ENCODE measurements around the gene MOV10L1. TPM values are rescaled to one million over a fixed set of nuclear protein-coding genes. Genes with fewer than 3 reads are reported as not detected.

MOV10L1 gene
- total RNA-seq, 2 donors from 2014 or later, result 0.27 to 0.50 TPM

DNA sequence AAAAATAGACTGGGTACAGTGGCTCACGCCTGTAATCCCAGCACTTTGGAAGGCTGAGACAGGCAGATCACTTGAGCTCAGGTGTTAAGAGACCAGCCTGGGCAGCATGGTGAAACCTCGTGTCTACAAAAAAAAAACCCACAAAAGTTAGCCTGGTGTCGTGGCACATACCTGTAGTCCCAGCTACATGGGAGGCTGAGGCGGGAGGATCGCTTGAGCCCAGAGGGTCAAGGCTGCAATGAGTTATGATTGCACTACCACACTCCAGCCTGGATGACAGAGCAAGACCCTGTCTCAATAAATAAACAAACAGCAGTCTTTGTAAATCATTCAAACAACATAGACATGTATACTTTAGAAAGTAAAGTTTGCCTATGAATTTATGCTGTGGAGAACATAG, 2.5 kb downstream of the MOV10L1 start:
- TF ChIP-seq, protein P1, sequence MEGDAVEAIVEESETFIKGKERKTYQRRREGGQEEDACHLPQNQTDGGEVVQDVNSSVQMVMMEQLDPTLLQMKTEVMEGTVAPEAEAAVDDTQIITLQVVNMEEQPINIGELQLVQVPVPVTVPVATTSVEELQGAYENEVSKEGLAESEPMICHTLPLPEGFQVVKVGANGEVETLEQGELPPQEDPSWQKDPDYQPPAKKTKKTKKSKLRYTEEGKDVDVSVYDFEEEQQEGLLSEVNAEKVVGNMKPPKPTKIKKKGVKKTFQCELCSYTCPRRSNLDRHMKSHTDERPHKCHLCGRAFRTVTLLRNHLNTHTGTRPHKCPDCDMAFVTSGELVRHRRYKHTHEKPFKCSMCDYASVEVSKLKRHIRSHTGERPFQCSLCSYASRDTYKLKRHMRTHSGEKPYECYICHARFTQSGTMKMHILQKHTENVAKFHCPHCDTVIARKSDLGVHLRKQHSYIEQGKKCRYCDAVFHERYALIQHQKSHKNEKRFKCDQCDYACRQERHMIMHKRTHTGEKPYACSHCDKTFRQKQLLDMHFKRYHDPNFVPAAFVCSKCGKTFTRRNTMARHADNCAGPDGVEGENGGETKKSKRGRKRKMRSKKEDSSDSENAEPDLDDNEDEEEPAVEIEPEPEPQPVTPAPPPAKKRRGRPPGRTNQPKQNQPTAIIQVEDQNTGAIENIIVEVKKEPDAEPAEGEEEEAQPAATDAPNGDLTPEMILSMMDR (IDR thresholded peaks at IDR 0.05), result no peak
- no peaks in the 10 kb centered on the region for H3K9me3 ChIP-seq
- intact Hi-C loops (cut with DNase I), result no loop called here
- H3K27me3 ChIP-seq, result no peaks in the 10 kb centered on the region
- DNase-seq, result no peak
- no peaks in the 10 kb centered on the region for H3K4me1 ChIP-seq
- H3K4me3 ChIP-seq, result no peak overlapping the region
- H3K36me3 ChIP-seq, result no peaks in the 10 kb centered on the region
- no peak overlapping the region for H3K9ac ChIP-seq (ENCODE audit: low read depth in 2 of 2, low read length in 2 of 2)
- H3K27ac ChIP-seq, result no peak overlapping the region

DNA sequence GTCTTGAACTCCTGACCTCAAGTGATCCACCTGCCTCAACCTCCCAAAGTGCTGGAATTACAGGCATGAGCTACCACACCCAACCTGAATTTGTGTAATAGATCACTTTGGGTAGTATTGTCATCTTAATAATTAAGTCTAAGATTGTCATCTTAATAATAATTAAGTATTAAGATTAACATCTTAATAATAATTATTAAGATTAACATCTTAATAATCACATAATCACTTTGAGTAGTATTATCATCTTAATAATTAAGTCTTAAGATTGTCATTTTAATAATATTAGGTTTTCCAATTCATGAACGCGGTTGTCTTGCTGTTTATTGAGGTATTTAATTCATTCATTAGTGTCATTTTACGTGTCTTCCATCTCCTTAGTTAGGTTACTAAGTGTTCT, 8.2 kb downstream of the MOV10L1 start:
- Histone ChIP-seq H3K27me3 (no peaks in the 10 kb centered on the region), H3K27ac (no peak overlapping the region), H3K9me3 (no peaks in the 10 kb centered on the region), H3K4me1 (no peaks in the 10 kb centered on the region), H3K36me3 (no peaks in the 10 kb centered on the region), H3K9ac (ENCODE audit: low read depth in 2 of 2, low read length in 2 of 2) (no peak overlapping the region), H3K4me3 (no peak overlapping the region)
- TF ChIP-seq, protein P1 (IDR thresholded peaks at IDR 0.05), result no peak
- no peak for DNase-seq
- intact Hi-C loops (cut with DNase I), result no loop called here

DNA sequence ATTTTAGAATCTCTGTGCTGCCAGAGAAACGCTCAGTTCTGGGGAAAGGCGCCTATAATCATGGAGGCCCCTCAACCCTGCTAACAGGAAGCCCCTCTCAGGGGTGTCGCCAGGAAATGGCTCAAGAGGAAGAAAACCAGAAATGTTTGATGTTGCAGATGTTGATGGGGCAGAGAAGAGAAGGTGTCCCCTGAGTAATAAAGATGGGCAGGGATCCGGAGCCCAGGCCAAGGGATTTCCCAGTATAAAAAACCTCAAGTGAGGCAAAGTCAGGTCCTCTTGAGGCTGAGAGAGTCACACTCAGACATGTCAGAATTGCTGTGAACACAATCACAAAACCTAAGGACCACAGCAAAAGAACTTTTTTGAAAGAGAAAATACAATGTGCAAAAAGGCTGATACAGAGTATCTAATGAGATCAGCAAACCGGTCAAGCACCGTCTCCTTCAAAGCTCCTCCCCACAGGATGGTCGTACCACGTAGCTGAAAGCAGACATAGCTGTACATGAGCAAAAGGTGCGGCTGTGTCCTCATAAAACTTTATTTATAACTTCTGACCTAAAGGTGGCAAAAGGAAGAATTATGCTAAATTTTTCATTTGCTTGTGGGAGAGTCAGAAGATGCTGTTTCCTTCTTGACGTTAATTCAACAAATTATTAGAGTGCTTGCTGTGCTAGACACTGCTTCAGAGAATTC, 12.2 kb downstream of the MOV10L1 start:
- H3K27ac ChIP-seq, result no peak overlapping the region
- TF ChIP-seq, protein P1 (IDR thresholded peaks at IDR 0.05), result no peak
- no peaks in the 10 kb centered on the region for H3K27me3 ChIP-seq
- no peak overlapping the region for H3K4me3 ChIP-seq
- no peak overlapping the region for H3K9ac ChIP-seq (ENCODE audit: low read depth in 2 of 2, low read length in 2 of 2)
- no peaks in the 10 kb centered on the region for H3K36me3 ChIP-seq
- H3K9me3 ChIP-seq, result no peaks in the 10 kb centered on the region
- no peak for DNase-seq
- intact Hi-C loops (cut with DNase I), result no loop called here
- no peaks in the 10 kb centered on the region for H3K4me1 ChIP-seq

DNA sequence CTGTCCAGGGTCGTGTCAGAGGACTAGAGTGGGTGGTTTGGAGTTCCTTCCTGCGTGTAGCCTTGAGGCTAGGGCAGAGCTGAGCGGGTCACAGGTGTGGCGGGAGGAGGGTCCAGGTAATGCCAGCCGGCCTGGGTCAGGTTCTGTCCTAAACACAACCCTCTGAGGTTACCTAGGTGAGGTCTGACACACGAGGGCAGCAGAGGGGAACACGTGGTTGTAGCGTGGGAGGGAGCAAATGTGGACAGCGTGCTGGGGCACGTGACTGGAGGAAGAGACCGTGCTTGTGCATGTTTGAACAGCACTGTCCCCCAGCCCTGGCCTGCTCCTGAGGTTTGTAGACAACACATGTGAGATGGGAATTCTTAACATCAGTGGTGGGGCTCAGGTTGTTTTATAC, 13.1 kb downstream of the MOV10L1 start:
- no peaks in the 10 kb centered on the region for H3K4me1 ChIP-seq
- H3K36me3 ChIP-seq, result no peaks in the 10 kb centered on the region
- H3K27ac ChIP-seq, result no peak overlapping the region
- TF ChIP-seq, protein P1 (IDR thresholded peaks at IDR 0.05), result no peak
- no peak overlapping the region for H3K4me3 ChIP-seq
- H3K27me3 ChIP-seq, result no peaks in the 10 kb centered on the region
- no peaks in the 10 kb centered on the region for H3K9me3 ChIP-seq
- DNase-seq, result no peak
- intact Hi-C loops (cut with DNase I), result no loop called here
- H3K9ac ChIP-seq (ENCODE audit: low read depth in 2 of 2, low read length in 2 of 2), result no peak overlapping the region

DNA sequence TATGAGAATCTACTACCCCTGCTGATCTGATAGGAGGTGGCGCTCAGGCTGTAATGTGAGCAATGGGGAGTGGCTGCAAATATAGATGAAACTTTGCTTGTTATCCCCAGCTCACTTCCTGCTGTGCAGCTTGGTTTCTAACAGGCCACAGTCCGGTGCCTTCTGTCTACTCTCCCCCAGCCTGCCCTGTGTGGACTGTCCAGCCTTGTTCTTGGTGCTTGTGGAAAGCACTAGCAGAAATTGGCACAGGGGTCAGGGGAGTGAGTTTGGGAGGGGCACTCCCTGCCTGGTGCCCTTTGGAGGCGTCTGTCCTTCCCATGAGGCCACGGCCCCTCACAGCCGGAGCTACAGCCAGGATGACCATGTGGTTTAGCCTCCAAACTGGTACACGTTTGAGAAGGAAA, 14.3 kb downstream of the MOV10L1 start:
- Histone ChIP-seq H3K9me3 (no peaks in the 10 kb centered on the region), H3K36me3 (no peaks in the 10 kb centered on the region), H3K9ac (ENCODE audit: low read depth in 2 of 2, low read length in 2 of 2) (no peak overlapping the region), H3K4me1 (no peaks in the 10 kb centered on the region), H3K4me3 (no peak overlapping the region), H3K27me3 (no peaks in the 10 kb centered on the region), H3K27ac (no peak overlapping the region)
- DNase-seq, result no peak
- intact Hi-C loops (cut with DNase I), result no loop called here
- TF ChIP-seq, protein P1 (IDR thresholded peaks at IDR 0.05), result no peak

Data from colonic mucosa (tissue), 4 donors.